GM12865 (cell line): ENCODE measurements around the gene ENTPD6.

ENCODE experiments used
- DNase-seq: peaks from one replicate; pipeline ENCODE4 v3.0.0; 2010; ENCODE audit warnings: low read depth
- H3K4me3 ChIP-seq: 2 replicates; pipeline ENCODE4 v1.5.1; 2011; ENCODE audit warnings: mild to moderate bottlenecking, low read depth, low read length, control low read depth
- CTCF ChIP-seq: IDR thresholded peaks from 2 replicates; pipeline ENCODE4 v1.5.1; 2011; ENCODE audit warnings: low read length, control low read depth, low read depth, inconsistent platforms; ENCODE audit not compliant: insufficient read depth; ENCODE audit errors: missing control alignments

ENTPD6 gene

DNA sequence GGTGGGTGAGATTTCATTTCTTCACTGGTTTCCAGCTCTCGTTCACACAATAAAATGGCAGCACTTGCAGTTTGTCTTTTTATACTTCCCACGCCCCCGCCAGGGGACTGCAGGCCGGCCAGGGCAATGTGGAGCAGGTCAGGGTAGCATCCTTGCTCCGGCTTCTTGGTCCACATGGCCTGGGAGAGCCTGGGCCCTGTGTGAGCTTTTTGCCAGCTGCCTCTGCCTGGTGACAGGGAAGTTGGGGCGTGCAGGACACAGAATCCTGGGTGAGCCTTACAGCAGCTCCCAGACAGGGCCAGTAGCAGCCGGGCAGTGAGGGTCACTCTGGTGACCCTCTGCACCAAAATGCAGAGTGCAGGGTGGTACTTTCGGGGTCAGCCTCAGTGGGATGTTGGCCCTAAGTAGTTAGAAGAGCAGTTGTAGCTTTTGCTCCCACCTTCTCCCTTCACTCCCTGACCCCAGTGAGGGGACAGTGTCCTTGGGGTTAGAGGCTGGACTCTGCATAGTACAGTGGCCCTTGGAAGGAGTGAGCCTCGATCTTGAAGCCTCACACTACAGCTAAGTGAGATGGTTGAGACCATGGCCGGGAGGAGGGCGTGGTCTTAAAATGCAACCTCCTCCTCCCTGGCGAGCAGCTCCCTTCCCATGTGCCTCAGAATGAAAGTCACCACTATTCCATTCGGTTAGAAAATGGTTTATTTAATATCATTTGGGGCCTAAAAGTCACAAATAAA lies 76.1 kb downstream of the ENTPD6 start:
- no peak for DNase-seq
- no peak for TF ChIP-seq CTCF
- H3K4me3 ChIP-seq = no peak overlapping the region

DNA sequence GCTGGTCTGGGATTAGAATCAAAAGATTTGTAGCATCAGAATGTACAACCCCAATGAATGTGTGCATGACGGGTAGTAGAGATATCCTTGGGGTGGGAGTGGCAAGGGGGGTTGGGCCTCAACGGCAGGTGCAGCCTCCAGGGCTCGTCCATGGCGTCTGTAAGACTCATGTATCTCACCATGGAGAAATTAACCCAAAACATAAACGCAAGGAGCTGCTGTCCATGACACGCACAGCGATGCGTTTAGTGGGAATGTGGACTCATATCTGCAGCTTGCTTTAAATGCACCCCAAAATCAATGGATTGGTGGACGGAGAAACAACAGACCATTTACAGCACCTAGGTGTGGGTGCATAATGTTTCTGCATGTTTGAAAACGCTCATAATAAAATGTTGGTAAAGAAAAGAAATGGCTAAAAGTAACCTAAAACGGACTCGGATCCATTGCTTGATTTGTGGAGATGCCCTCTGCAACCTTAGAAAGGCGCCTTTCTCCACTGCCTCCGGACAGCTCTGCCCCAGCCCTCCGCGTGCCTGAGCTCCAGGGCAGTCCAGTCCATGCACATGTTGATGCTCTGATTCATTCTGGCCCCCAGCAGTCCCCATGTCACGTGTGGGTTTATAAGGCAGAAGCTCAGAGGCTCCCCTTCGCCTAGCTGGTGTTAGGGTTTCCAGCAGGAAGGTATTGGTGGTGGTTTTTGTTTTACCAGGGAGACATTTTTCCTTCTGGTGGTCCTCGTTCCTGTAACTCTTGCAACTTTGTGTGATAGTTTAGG lies 76.9 kb downstream of the ENTPD6 start:
- DNase-seq = no peak
- no peak overlapping the region for H3K4me3 ChIP-seq
- no peak for TF ChIP-seq CTCF

DNA sequence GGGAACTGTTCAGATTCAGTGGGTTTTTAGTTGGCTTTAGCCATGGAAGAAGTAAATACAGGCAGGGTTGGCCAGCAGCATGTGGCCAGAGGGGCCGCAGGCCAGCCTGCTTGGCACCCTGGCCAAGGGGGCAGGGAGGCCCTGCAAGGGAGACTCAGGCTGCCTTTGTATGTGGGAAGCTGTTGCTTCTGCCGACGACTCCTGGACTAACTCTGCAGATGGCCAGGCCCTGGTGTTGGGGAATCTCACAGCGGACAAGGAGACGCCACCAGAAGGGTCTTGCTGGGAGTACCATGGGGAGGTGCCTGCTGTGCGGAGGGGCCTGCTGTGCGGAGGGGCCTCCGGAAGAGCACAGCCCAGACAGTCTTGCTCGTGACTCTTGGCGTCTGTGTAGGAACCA lies 77.5 kb downstream of the ENTPD6 start:
- DNase-seq = no peak
- TF ChIP-seq CTCF = no peak
- H3K4me3 ChIP-seq = no peak overlapping the region

GRCh38 chr20:25273541-25274358 lies 78.2 kb downstream of the ENTPD6 start:
- no peak overlapping the region for H3K4me3 ChIP-seq
- TF ChIP-seq CTCF = no peak
- no peak for DNase-seq

DNA sequence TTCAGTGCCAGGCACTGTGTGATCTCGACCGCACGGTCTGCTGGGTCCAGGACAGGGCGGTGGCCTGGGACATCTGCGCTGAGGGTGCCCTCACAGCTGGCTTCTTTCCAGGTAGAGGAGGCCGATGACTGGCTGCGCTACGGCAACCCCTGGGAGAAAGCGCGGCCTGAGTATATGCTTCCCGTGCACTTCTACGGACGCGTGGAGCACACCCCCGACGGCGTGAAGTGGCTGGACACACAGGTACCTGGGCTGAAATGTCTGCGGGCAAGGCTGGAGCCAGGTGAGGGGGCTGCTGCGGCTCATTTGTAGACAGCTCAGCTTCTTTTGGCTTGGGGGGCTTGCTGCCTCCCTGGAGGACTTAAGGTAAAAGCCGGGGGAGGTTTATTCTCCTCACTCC lies 79.0 kb downstream of the ENTPD6 start:
- no peak overlapping the region for H3K4me3 ChIP-seq
- DNase-seq = no peak
- no peak for TF ChIP-seq CTCF

DNA sequence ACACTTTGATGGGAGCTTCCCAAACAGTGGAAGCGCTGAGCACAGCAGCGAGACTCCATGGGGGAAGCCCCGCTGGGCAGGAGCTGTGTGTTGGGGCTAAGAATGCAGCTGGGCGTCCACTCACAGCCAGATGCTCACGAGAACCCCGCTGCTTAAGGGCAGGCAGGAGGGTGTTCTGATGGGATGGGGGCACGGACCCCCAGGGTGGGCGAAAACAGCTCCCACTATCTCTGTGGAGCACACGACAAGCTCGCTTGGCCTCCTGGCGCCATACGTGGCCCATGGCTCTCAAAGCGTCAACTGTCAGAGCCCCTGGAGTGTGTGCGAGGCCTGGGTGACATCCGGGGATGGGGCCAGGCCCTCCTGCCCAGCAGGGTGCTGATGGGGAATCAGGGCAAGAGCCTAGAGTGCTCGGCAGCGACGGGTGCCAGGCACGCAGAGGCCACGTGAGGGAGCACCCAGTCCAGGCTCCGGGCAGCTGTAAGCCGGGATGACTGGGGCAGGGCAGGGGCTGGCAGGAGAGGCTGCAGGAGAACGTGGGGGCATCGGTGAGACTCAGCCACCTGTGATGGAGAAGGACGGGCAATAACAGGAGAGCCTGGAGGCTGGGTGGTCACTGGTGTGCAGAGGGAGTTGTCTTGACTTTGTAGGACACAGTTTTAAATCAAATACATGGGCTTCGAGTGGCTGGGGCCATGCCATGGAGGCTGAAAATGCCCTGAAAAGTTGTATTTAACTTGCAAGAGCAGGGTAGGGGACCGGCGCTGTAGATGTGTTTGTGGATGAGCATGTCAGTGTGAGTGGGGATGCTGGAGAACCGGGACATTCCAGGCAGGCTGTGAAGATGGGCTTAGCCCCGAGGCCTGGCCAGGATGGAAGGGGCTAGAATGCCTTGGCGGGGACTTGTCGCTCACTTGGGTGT lies 79.6 kb downstream of the ENTPD6 start:
- no peak overlapping the region for H3K4me3 ChIP-seq
- no peak for TF ChIP-seq CTCF
- no peak for DNase-seq
